Activated T-cell treated with anti-CD3 and anti-CD28 coated beads, Interleukin-2, amount 50 U/mL, for 4 hours (primary cell): ENCODE measurements around the gene NMRK1. TPM values are rescaled to one million over a fixed set of nuclear protein-coding genes. Genes with fewer than 3 reads are reported as not detected.

Experiments
- ATAC-seq, 2 donors: fragments of 200-7000 bp; cut with Tn5 transposase; one replicate each; pipeline ENCODE4 v1.10.0; 2021
- DNase-seq: peaks from one replicate; pipeline ENCODE4 v3.0.0-alpha.2; 2020
- H3K27me3 Mint-ChIP-seq: one replicate; pipeline ENCODE4 v1.8.0; 2021; ENCODE audit warnings: low read depth, mixed read lengths
- H3K36me3 Mint-ChIP-seq: one replicate; pipeline ENCODE4 v1.8.0; 2022; ENCODE audit warnings: mixed read lengths; ENCODE audit not compliant: insufficient read depth
- H3K4me1 Mint-ChIP-seq: one replicate; pipeline ENCODE4 v1.8.0; 2021; ENCODE audit warnings: low read depth, mixed read lengths
- H3K4me3 Mint-ChIP-seq: one replicate; pipeline ENCODE4 v1.8.0; 2021; ENCODE audit warnings: mild to moderate bottlenecking, moderate library complexity, mixed read lengths
- H3K9me3 Mint-ChIP-seq: one replicate; pipeline ENCODE4 v1.8.0; 2021; ENCODE audit warnings: mixed read lengths
- total RNA-seq, 3 donors: library from RNA; stranded (reverse); gene quantifications; one replicate each; pipeline ENCODE4 v1.2.1, GENCODE V29; 2021

The NMRK1 gene
- total RNA-seq, 3 donors from 2014 or later, result 7.3 to 11.1 (median 11.1) TPM

GRCh38 chr9:75111019-75111622, 23.2 kb upstream of the NMRK1 start:
- H3K4me3 Mint-ChIP-seq, result no peak overlapping the region
- DNase-seq (no peak), ATAC-seq (no peak)
- no peaks in the 10 kb centered on the region for H3K9me3 Mint-ChIP-seq
- H3K4me1 Mint-ChIP-seq, result peaks cover 59% of the 10 kb centered on the region
- no peaks in the 10 kb centered on the region for H3K27me3 Mint-ChIP-seq
- H3K36me3 Mint-ChIP-seq, result peaks cover 8% of the 10 kb centered on the region

DNA sequence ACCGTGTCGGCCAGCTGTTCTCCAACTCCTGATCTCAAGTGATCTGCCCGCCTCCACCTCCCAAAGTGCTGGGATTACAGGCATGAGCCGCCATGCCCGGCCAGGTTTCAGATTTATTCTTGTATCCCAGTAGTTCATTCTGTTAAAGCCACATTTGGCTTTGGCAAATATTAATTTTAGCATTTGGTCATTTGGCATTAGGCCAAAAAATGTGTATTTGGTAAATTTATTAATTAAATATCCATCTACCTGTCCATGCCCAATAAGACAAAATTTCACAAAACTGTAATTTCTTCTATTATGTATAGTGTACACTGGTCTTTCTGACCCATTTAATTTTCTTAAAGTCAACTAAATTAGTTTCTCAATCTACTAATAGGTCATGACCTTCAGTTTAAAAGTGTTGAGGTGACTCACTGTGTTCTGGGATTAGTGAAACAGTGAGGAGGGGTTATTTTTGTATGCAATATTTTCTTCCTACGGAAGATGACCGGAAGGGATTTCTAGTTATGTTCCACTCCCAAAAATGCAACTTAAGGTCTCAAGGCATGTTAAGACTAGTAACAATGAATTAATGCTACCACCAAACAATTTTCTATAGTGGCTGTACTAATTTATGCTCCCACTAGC, 21.4 kb upstream of the NMRK1 start:
- ATAC-seq, result no peak
- DNase-seq, result no peak
- Mint-ChIP-seq H3K36me3 (peaks cover 13% of the 10 kb centered on the region), H3K4me1 (peaks cover 74% of the 10 kb centered on the region), H3K27me3 (no peaks in the 10 kb centered on the region), H3K4me3 (no peak overlapping the region), H3K9me3 (no peaks in the 10 kb centered on the region)

DNA sequence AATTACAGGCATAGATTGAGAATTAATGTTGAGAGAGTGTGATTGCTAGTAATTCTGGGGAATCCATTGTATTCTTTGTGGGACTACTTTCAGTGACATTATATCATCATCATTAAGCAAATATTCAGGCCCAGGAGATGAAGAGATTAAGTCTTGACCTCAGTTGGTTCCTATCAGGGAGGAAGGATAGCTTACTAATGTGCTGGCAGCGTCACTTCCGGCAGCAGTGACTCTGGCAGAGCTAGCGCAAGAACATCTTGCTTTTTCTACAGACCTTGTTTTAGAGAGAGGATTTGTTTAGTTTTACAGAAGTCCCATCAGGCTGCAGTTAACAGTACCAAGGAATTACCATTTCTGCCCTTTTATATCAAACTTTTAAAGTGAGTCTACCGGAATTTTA, 20.6 kb upstream of the NMRK1 start:
- H3K9me3 Mint-ChIP-seq, result no peaks in the 10 kb centered on the region
- DNase-seq (no peak), ATAC-seq (no peak)
- H3K4me1 Mint-ChIP-seq, result peaks cover 73% of the 10 kb centered on the region
- H3K4me3 Mint-ChIP-seq, result no peak overlapping the region
- peaks cover 13% of the 10 kb centered on the region for H3K36me3 Mint-ChIP-seq
- no peaks in the 10 kb centered on the region for H3K27me3 Mint-ChIP-seq

GRCh38 chr9:75106857-75107256, 18.9 kb upstream of the NMRK1 start:
- H3K4me1 Mint-ChIP-seq, result peaks cover 72% of the 10 kb centered on the region
- H3K27me3 Mint-ChIP-seq, result no peaks in the 10 kb centered on the region
- ATAC-seq, result no peak

DNA sequence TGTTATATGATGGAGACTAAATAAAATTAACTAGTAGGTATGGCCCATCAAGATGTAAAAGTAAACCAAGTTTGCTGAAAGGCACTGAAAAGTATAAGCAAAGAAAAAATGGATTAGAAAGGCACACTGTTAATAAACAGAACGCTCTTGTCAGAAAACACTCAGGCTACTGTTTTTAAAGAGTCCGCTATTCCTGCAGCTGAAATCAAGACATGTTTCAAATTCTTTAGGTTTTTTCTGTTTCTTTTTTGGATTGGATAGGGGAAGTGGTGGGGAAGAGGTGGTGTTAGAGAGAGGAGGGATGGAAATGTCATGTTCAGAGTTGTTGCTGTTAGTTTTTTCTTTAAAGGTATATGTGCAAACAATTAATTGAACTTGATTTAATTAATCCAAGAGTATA, 17.9 kb upstream of the NMRK1 start:
- no peak for ATAC-seq
- Mint-ChIP-seq H3K36me3 (peaks cover 20% of the 10 kb centered on the region), H3K4me1 (peaks cover 74% of the 10 kb centered on the region), H3K9me3 (no peaks in the 10 kb centered on the region), H3K27me3 (no peaks in the 10 kb centered on the region), H3K4me3 (no peak overlapping the region)
- DNase-seq, result no peak

More at GRCh38 chr9:75106857-75107256, 18.9 kb upstream of the NMRK1 start:
- no peak for DNase-seq
- Mint-ChIP-seq H3K4me3 (no peak overlapping the region), H3K9me3 (no peaks in the 10 kb centered on the region), H3K36me3 (peaks cover 15% of the 10 kb centered on the region)

GRCh38 chr9:75105019-75105540, 17.1 kb upstream of the NMRK1 start:
- DNase-seq (no peak), ATAC-seq (no peak)
- peaks cover 71% of the 10 kb centered on the region for H3K4me1 Mint-ChIP-seq
- no peaks in the 10 kb centered on the region for H3K9me3 Mint-ChIP-seq
- H3K27me3 Mint-ChIP-seq, result no peaks in the 10 kb centered on the region
- no peak overlapping the region for H3K4me3 Mint-ChIP-seq
- peaks cover 20% of the 10 kb centered on the region for H3K36me3 Mint-ChIP-seq

- DNase-seq, result no peak
These were observed 16.7 kb upstream of the NMRK1 start for GRCh38 chr9:75104607-75105006.

GRCh38 chr9:75102177-75102790, 14.3 kb upstream of the NMRK1 start:
- H3K36me3 Mint-ChIP-seq, result peaks cover 16% of the 10 kb centered on the region
- H3K4me3 Mint-ChIP-seq, result no peak overlapping the region
- no peaks in the 10 kb centered on the region for H3K27me3 Mint-ChIP-seq
- no peaks in the 10 kb centered on the region for H3K9me3 Mint-ChIP-seq
- ATAC-seq, result no peak
- DNase-seq, result no peak
- H3K4me1 Mint-ChIP-seq, result peaks cover 73% of the 10 kb centered on the region

More at GRCh38 chr9:75104607-75105006, 16.7 kb upstream of the NMRK1 start:
- Mint-ChIP-seq H3K4me3 (no peak overlapping the region), H3K9me3 (no peaks in the 10 kb centered on the region), H3K36me3 (peaks cover 20% of the 10 kb centered on the region), H3K4me1 (peaks cover 72% of the 10 kb centered on the region), H3K27me3 (no peaks in the 10 kb centered on the region)
- ATAC-seq, result no peak

DNA sequence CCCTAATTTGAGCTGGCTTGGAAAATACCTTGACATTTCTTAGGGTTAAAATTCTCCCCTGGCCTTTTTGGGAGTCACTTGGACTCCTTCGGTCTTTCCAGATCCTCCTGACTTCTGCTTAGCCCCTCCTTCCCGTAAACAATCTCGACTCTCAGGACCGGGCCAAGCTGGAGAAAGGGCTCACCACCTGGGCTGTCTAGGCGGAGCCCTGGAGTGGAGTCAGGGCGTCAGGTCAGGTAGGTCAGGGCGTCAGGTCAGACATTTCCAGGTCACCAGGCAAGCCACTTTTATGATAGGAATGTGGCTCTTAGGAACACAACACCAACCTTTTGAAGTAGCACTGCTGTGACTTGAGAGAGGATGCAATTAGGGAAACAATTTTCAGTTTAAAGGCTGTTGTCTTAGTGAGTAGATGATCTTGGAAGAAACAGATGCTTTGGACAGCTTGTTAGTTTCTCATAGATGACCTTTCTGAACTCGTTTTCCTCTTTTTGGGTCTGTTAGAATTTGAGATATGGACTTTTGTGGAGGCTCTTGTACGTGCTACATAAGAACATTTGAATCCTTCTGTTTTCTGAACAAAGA, 13.1 kb upstream of the NMRK1 start:
- no peak overlapping the region for H3K4me3 Mint-ChIP-seq
- H3K9me3 Mint-ChIP-seq, result no peaks in the 10 kb centered on the region
- no peak for DNase-seq
- H3K4me1 Mint-ChIP-seq, result peaks cover 80% of the 10 kb centered on the region
- peaks cover 16% of the 10 kb centered on the region for H3K36me3 Mint-ChIP-seq
- H3K27me3 Mint-ChIP-seq, result no peaks in the 10 kb centered on the region
- no peak for ATAC-seq

GRCh38 chr9:75096796-75097195, 8.8 kb upstream of the NMRK1 start:
- no peaks in the 10 kb centered on the region for H3K27me3 Mint-ChIP-seq
- no peaks in the 10 kb centered on the region for H3K9me3 Mint-ChIP-seq
- peaks cover 78% of the 10 kb centered on the region for H3K4me1 Mint-ChIP-seq
- ATAC-seq (no peak), DNase-seq (no peak)
- peaks cover 11% of the 10 kb centered on the region for H3K36me3 Mint-ChIP-seq
- no peak overlapping the region for H3K4me3 Mint-ChIP-seq

GRCh38 chr9:75092766-75093165, 4.8 kb upstream of the NMRK1 start:
- ATAC-seq (no peak), DNase-seq (no peak)
- Mint-ChIP-seq H3K4me1 (peaks cover 75% of the 10 kb centered on the region), H3K27me3 (no peaks in the 10 kb centered on the region), H3K4me3 (peak overlapping the region; percentile 61), H3K9me3 (no peaks in the 10 kb centered on the region), H3K36me3 (peaks cover 6% of the 10 kb centered on the region)

GRCh38 chr9:75090579-75090978, 2.6 kb upstream of the NMRK1 start:
- H3K9me3 Mint-ChIP-seq, result no peaks in the 10 kb centered on the region
- no peaks in the 10 kb centered on the region for H3K27me3 Mint-ChIP-seq
- H3K36me3 Mint-ChIP-seq, result peaks cover 7% of the 10 kb centered on the region
- ATAC-seq (no peak), DNase-seq (no peak)
- H3K4me3 Mint-ChIP-seq, result peak overlapping the region; percentile 99
- peaks cover 73% of the 10 kb centered on the region for H3K4me1 Mint-ChIP-seq

- peaks cover 7% of the 10 kb centered on the region for H3K36me3 Mint-ChIP-seq
- H3K4me1 Mint-ChIP-seq, result peaks cover 71% of the 10 kb centered on the region
These were observed 1.4 kb upstream of the NMRK1 start for GRCh38 chr9:75089373-75089766.

DNA sequence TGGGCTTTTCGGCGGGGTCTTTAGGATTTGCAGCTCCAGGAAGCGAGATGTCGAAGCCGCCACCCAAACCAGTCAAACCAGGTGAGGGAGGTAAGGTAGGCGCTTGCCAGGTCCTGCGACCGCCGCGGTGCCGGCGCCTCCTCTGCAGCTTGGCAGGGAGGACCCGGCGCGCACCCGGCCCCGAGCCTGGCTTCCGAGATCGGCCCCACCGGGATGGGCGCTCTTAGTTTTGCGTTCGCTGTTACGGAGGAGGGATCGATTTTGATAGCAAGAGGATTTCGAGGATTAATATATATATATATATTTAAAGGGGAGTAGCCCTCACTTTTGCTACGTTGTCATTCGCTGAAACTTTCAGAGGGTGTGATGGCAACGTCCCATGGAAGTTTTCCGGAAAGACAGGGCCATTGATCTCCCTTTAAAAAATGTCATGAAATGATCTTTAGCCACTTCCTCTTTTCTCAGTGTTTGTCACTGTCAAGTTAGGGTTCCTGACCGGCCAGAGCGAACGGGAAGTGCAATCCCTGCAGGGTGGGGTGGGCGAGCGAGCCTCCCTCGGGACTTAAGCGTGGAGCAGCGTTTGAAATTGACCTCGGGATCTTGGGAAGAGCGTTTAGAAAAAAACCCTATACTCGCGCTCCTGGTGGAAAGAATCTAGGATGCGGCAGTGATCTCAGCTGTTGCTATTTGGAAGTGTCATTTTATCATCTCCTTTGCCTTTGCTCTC, 854 bp upstream of the NMRK1 start:
- no peak for DNase-seq
- H3K4me3 Mint-ChIP-seq, result peak overlapping the region; percentile 99
- H3K36me3 Mint-ChIP-seq, result peaks cover 5% of the 10 kb centered on the region
- no peaks in the 10 kb centered on the region for H3K27me3 Mint-ChIP-seq
- H3K4me1 Mint-ChIP-seq, result peaks cover 69% of the 10 kb centered on the region
- no peaks in the 10 kb centered on the region for H3K9me3 Mint-ChIP-seq
- ATAC-seq, result peak; percentile 14 to 30

More at GRCh38 chr9:75089373-75089766, 1.4 kb upstream of the NMRK1 start:
- Mint-ChIP-seq H3K4me3 (peak overlapping the region; percentile 99), H3K27me3 (no peaks in the 10 kb centered on the region), H3K9me3 (no peaks in the 10 kb centered on the region)
- DNase-seq (no peak), ATAC-seq (no peak)
